Loucy (cell line): Measurements from ENCODE around the gene RABGAP1.

Experiments
- EZH2phosphoT487 ChIP-seq: fragments of 200-600 bp; IDR thresholded peaks from 2 replicates; pipeline ENCODE4 v1.6.1; 2018; ENCODE audit warnings: antibody characterized with exemption, mild to moderate bottlenecking, moderate library complexity, borderline replicate concordance
- TF ChIP-seq, protein P1 (sequence below): fragments of 200-600 bp; sonication (generic); conservative IDR thresholded peaks from 2 replicates; pipeline ENCODE4 v1.5.1; 2014; ENCODE audit warnings: mild to moderate bottlenecking, antibody characterized with exemption, low read length

DNA sequence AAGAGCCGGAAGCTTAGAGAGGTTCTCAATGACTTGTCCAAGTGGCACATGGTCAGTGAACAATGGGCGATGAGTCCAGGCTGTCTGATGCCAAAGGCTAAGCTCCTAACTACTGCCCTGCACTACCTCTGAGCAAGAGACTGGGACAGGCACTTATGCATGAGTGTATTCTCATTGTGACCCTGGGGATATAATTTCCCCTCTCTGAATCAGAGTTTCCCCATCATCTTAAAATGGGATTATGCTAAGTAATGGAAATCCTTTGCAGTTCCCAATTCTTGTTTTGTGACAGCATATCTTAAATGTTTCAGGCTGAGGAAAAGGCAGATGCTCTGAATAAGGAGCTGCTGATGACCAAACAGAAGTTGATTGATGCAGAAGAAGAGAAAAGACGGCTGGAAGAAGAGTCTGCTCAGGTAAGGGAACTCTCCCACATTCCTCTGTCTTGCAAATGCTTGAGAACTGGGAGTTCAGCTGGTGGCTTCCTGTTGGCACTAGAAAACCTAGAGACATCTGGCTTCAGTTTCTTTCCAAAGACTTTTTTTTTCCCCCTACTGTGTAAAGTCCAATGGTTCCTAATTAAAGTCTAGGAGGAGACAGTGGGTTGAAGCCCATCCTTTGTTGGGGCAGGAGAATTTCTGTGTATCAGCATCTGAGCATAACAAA, 156.7 kb downstream of the RABGAP1 start:
- TF ChIP-seq, protein P1, sequence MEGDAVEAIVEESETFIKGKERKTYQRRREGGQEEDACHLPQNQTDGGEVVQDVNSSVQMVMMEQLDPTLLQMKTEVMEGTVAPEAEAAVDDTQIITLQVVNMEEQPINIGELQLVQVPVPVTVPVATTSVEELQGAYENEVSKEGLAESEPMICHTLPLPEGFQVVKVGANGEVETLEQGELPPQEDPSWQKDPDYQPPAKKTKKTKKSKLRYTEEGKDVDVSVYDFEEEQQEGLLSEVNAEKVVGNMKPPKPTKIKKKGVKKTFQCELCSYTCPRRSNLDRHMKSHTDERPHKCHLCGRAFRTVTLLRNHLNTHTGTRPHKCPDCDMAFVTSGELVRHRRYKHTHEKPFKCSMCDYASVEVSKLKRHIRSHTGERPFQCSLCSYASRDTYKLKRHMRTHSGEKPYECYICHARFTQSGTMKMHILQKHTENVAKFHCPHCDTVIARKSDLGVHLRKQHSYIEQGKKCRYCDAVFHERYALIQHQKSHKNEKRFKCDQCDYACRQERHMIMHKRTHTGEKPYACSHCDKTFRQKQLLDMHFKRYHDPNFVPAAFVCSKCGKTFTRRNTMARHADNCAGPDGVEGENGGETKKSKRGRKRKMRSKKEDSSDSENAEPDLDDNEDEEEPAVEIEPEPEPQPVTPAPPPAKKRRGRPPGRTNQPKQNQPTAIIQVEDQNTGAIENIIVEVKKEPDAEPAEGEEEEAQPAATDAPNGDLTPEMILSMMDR, result no peak
- TF ChIP-seq EZH2phosphoT487, result no peak
